HG03025 (cell line): Measurements from ENCODE around the gene SECISBP2.
"Not testable (repeated sequence)": the region's sequence is repeated elsewhere in the genome, so short reads cannot be mapped to it uniquely, and the experiment has no call there.

Source experiments
- ATAC-seq: cut with Tn5 transposase; IDR thresholded peaks from one replicate; pipeline ENCODE4 v1.9.1; 2021; ENCODE audit warnings: mild to moderate bottlenecking, moderate library complexity; ENCODE audit not compliant: unreplicated experiment, low FRiP score

Gene SECISBP2

DNA sequence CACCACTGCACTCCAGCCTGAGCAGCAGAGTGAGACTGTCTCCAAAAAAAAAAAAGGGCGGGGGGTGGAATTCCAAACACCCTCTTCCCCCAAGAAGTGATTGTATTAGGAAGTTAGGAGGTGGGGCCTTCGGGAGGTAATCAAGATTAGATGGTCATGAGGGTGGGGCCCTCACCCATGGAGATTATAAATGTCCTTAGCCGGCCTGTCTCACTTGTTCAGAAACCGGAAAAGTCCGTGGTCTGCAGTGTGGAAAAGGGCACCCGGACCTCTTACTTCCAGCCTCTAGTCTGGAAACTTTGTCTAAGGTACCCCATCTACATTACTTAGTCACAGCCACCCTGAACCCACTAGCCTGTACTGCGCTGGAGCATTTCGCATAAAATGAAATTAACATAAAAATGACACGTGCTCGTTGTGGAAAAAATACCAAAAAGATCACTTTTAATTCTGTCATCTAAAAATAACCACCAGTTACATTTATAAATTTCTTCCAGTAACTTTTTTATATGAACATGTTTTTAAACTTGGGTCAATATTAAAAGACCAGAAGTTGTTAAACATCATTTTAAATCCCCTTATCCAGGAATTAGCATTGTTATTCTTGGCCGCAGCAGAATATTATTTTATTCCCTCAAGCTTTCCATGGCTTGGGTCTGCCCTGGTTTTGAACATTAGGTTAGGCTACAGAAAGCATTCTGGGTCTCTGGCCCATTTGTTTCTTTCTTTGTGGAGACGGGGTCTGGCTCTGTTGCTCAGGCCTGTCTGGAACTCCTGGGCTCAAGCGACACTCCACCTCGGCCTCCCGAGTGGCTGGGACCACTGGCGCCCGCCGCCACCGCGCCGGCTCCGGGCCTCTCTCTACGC is 8.5 kb upstream of the SECISBP2 start:
- no peak for ATAC-seq

DNA sequence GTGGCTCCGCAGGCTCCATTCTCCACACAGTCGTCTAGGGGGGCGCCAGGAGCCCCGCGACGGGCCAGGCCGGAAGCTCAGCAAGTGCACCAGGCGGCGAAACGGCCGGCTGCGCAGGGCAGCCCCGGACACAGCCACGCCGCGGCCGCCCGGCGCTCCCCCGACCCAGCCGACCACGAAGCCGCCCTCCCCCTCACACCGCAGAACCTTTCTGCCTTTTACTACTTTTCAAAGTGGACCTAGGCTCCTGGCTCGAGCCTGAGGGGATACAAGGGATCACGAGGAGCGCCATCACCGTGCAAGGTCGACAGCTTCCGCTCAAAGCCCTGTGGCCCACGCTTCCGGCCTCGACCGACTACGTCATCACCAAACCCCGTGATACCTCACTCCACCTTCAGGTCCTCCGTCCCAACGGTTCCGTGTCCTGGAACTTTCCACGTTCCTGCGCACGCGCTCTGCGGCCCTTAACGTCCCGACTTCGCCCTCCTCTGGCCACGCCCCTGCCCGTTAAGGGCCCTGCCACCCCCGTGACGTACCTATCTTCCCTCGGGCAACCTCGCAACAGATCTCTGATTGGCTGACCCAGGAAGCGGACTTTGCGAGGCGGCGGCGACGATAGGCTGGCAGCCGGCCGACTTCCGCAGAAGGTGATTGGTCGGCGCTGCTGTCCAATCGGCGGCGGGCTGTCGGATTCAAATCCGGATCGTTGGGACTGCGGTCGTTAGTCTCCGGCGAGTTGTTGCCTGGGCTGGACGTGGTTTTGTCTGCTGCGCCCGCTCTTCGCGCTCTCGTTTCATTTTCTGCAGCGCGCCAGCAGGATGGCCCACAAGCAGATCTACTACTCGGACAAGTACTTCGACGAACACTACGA is 7.6 kb upstream of the SECISBP2 start, which contains the start of gene CKS2:
TSS of gene CKS2 (plus strand) at position 721 of the 871 bp plus-strand sequence. CDS start at position 819, 98 bp downstream.
- ATAC-seq: peak; percentile 88

DNA sequence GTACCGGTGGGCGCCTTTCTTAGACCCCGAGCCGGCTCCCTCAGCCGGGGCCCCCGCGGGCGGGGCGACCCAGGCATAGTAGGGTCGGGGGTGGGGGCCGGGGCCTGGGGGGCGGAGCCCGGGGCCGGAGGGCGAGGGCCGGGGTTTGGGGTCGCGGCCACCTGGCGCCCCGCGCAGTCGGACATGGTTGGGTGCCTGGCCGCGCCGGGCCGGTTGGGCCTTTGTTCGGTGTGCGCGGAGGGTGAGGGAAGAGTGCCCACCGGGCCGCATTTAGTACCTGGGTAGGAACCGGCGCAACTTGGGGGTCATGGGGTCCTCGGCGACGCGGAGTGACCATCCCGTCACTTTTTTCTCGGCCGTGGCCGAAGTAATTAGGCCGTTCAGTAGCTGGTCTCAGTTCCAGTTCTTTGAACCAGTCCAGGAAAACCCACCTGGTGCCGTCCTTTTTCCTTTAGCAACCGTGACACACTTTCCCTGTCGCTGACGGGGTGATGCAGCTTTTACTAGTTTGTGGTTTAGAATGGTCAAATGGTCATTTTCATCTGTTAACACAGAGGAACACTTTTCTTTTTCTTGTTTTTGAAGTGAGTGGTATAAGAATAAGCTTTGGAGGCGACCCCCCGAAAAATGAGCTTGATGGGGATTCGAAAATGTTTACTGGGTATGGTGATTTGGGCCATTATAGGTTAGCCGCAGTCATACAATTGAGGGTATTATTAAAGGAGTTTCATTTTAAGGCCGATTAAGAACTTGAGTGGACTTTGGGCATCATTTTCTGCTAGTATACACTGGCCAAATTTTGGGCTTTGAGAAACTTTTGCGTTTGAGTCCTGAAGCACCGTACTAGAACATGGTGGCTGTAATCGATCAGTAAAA is 6.7 kb upstream of the SECISBP2 start:
- no peak for ATAC-seq

DNA sequence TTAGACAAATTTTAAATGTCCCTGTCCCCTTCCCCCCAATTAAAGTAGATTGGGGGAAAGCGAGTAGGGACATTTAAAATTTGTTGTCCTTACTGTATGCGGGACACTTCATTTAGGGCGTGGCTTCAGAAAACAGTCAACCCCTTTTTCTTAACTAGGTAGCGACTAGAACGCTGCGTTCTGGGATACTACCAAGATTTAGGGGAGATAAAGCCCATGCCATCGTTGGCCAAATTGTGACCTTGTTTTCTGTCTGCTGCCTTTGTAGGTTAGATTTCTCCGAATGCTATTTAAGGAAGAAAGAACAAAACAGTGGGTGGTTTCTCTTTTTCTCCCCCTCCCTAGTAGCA is 6.1 kb upstream of the SECISBP2 start:
- no peak for ATAC-seq

DNA sequence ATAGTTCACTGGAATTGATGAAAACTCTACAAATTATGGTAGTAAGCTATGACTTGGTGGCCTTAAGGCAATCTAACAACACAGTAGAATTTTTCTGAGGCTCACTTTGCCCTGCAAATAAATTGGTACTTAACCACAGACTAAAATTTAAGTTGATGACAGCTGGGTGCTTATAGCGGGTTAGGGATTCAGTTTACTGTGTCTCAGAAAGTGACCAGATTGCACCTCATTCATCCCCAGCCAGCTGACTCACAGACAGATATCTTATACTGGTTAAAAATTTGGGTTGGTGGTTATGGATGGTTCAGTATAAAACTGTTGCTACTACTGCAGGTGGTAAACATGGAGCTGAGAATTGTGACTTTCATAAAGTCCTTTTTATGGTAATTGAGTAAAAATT is 4.5 kb upstream of the SECISBP2 start:
- no peak for ATAC-seq

DNA sequence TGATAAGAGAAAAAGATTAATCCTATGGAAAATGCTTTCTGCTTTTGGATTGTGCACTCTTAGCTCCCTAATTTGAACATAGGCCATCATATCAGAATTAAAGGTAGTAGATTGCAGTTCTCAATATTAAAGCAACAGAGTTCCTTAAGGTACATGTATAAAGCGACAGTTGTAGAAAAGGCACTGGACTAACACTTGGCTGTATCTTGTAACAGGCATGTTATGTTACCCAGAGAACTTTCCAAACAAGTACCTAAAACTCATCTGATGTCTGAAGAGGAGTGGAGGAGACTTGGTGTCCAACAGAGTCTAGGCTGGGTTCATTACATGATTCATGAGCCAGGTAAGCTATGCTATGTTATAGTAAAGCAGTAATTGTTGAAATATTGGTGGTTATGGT is 3.3 kb upstream of the SECISBP2 start:
- ATAC-seq: no peak

DNA sequence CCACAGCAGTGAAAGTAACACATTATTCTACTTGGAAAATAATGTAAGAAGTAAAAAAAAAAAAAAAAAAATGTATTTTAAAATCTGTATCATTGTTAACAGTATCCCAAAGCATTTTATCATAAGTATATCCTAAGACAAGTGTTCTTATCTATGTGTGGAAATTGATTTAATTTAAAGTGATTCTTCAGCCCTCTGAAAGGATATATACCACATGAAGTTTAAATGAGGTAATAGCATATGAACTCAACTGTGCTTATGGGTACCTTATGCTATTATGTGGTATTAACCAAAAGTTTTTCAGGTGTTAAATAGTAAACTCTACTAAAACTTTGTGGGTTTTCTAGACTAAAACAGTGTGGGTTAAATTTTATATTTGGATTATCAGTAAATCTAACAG is 2.8 kb upstream of the SECISBP2 start:
- ATAC-seq: no peak

DNA sequence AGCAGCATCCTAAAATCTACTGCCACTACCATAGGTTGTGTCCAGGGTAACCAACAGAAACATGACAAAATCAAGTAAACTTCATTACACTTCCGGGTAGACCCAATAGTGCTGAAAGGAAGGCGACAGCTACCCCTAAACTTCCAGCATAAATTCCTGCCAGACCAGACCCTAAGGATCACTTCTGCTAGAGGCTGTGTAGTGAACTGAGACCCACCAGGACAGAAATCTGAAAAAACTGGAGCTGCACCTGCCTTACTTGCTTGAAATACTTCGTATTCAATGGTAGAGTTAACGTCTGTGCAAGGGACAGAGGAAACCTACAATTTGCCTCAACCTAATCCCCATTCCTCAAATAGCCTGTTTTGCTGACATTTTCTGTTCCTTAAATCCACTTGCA is 1.0 kb upstream of the SECISBP2 start:
- no peak for ATAC-seq

DNA sequence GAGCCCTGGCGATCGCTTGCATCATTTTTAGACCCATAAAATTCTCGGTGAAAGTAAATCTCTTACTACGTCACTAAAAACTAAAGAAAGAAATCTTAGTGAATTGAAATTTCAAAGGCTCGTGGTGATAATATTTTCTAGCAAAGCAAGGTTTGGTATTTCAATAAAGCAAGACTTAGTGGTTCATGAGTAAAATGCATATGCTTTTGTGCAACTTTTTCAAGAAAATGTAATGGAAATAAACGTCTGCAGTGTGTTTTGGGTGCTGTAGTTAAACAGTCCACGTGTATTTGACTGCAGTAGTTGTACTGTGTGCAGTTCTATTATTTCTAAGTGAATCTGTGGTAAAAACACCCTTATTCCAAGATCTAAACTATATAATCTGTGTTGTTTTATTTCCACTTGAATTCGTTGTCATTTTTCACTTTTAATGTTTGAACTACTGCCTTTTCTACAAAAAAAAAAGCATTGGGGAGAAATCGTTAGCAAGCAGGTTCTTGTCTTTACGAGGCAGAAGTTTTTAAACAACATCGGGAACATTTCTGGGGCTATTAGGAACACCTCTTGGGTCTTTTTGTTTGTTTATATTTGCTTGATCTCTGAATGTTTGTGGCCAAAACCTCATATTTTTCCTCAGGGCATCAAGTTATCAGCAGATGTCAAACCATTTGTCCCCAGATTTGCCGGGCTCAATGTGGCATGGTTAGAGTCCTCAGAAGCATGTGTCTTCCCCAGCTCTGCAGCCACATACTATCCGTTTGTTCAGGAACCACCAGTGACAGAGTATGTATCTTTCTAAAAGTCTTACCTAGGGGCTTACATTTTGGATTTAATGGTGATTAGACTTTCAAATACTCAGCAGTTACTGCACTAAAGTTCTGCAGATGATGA is 960 bp downstream of the SECISBP2 start:
- no peak for ATAC-seq

DNA sequence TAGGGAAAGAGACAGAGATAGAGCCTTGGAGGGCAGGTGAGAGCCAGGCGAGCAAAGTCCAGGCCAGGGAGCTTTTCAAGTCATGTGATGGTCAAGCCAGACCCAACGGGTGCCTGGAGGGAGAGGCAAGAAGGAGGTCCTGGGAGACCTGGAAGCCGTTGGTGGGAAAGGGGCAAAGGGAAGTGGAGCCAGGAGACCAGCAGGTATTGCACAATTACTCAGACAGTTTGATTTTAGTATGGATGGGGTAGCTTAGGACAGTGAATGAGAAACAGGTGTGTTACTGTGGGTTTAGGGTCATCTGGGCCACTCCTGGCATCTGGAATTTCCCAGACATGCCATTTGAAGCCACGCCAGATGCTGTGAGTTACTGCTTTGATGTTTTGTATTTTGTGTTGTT is 5.1 kb downstream of the SECISBP2 start:
- ATAC-seq: no peak

DNA sequence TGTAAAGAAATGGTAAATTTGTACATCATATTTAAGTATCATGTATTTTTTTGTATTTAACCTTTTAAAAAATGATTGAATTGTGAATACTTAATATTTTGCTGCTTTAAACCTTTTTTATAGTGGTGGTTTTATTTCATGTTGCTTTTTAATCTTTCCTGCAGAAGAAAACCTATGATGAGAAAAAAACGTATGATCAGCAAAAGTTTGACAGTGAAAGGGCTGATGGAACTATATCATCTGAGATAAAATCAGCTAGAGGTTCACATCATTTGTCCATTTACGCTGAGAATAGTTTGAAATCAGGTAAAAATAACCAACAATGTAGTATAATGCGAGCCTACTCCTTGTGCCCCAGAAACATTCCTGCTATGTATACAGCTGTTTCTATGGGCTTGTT is 7.4 kb downstream of the SECISBP2 start:
- ATAC-seq: no peak

DNA sequence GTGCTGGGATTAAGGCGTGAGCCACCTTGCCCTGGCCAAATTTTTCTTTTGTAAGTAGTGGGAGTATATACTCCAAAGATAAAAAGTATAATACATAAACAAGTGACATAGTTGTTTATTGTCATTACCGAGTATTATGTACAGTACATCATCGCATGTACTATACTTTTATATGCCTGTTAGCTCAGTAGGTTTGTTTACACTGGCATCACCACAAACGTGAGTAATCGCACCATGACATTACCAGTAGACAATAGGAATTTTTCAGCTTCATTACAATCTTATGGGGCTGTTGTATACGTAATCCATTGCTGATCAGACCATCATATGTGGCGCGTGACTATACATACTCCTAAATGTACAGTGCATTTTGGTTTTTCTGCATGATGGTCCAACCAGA is 9.8 kb downstream of the SECISBP2 start:
- ATAC-seq: no peak

DNA sequence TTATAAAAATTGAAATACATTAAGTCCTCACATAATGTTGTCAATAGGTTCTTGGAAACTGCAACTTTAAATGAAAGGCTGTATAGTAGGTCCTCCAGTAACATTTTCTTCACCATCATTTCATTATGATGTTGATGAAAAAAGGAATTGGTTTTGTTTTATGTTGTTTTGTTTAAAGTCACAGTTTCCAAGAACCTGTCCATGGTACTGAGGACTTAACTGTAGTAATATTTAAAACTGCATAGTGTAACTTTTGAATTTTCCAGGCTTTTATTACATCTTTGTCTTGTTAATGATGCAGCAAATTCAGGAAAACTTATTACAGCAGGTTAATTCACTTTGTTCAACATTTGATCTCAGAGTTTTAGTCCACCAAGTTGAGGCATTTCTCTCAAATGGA is 11.6 kb downstream of the SECISBP2 start:
- no peak for ATAC-seq

DNA sequence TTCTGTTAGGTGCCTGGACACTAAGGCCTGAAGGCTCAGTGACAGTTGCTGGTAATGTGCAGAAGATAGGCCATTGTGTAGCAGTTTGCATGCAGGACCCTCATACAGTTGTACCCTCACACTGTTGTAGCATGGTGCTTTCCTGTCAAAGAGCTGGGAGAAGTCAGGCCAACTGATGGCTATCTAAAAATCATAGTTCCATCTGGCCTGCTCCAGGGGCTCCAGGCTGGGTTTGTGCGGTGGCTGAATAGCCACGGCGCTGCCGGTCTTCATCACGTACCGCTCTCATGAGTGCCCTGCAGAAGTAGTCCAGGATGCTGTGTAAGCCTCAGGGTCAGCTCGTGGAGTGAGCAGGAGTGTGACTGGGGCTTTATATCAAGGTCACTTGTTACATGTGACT is 12.2 kb downstream of the SECISBP2 start:
- ATAC-seq: no peak

DNA sequence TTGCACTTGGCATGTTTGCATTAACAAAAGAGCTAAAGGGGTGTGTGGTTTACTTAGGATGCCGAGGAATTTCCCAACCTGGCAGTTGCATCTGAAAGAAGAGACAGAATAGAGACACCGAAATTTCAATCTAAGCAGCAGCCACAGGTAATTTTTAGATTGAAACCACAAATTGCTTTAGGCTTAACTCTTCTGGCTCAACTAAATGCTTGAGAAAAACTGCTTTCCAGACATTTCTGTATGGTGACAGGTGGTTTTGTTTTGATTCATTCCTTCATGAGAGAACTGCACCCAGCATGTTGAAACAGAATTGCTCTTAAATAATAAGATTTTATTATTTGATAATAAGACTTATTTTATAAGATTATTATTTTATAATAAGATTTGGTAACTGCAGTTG is 21.5 kb downstream of the SECISBP2 start:
- no peak for ATAC-seq

DNA sequence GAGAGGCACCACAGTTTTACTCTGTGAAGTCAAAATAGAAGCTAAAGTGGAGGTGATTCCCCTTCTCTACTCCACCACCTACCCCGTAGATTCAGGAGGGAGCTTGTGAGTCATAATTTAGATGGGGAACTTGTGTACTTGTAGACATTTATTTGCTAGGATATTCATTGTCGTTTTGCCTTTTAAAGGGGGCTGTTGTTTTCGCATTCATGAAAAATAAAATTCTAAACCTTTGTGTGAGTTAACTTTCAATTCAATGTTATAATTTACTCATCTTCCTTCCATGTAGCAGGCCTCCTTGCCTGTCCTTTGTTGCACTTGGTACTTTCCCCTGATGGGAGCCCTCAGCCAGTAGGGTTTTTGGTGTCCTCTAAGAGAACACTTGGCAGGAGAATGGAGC is 22.0 kb downstream of the SECISBP2 start:
- no peak for ATAC-seq

DNA sequence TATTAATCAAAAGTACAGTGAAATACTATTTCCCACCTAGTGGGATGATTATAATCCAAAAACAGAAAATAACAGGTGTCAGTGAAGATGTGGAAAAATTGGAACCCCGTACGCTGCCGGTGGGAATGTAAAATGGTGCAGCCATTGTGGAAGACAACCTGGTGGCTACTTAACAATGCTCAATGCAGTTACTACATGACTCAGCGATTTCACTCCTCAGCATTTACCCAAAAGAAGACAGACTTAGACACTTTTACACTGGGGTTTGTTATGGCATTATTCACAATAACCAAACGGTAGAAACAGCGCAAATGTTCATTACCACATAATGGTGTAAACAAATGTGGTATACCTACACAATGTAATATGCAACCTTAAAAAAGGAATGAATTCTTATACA is 23.9 kb downstream of the SECISBP2 start:
- no peak for ATAC-seq

DNA sequence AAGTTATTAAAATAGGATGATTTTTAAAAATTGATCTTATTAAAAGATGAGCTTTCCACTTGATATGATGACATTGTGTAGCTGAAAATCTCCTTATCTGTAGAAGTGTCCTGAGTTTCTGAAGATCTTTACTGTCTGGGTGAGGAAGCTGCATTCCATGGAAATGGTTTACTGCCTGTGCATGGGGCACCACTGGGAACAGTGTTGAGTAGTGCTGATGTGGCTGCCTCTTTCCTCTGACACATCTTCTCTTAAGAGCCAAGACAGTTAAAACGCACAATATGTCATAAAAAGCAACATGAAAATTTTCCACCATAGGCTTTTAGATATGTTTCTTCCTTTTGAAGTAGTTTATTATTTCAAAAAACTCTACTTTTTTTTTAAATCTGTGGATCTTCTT is 24.6 kb downstream of the SECISBP2 start:
- ATAC-seq: no peak

DNA sequence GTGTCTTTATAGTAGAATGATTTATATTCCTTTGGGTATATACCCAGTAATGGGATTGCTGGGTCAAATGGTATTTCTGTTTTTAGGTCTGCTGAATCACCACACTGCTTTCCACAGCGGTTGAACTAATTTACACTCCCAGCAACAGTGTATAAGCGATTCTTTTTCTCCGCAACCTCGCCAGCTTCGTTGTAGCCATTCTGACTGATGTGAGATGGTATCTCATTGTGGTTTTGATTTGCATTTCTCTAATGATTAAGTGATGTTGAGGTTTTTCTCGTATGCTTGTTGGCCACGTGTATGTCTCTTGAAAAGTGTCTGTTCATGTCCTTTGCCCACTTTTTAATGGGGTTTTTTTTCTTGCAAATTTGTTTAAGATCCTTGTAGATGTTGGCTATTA is 25.5 kb downstream of the SECISBP2 start:
- ATAC-seq: not testable (repeated sequence)

DNA sequence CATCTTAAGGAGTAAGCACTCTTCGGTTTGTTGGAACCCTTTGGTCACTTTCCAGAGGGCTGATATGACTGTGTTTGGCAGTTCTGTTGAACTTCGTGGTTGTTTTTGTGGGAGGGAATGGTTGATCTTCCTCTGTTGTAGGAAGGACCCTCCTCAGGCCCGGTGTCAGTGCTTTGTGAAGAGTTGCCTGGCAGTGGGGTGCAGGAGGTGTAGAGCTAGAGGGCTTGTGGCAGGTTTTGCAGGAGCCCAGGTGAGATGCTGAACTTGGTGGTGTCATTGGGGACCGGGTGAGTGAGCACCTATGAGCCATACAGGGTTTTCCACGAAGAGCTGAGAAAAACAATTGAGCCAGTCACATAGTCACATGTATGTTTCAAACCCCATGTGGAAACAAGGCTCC is 27.2 kb downstream of the SECISBP2 start:
- ATAC-seq: no peak
